GM19099 (cell line): ENCODE measurements around the gene TMEM9.

Experiments
- POLR2A ChIP-seq: IDR thresholded peaks from 3 replicates; pipeline ENCODE4 v1.6.1; 2011; ENCODE audit warnings: low read depth; ENCODE audit not compliant: insufficient read length; ENCODE audit errors: extremely low read depth

TMEM9 gene

GRCh38 chr1:201181323-201181722 is 27.0 kb upstream of the TMEM9 start:
- TF ChIP-seq POLR2A: no peak

DNA sequence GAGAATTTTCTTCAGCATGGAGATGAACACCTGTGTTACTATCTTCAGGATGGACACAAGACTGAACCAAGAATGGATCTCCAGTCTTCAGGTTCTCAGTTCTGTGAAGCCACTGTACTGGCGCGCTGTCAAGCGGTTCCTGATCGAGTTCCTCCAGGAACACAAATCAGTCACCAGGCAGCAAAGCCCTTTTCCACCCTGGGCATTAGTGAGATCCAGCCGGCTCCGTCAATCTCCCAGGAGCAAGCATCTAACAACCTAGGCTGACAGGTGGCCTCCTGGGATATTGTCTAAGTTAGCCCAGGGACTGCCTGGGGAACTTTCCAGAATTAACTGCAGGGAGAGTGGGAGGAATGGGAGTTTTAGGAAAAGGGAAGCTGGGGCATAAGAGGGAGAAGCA is 26.6 kb upstream of the TMEM9 start:
- no peak for TF ChIP-seq POLR2A

DNA sequence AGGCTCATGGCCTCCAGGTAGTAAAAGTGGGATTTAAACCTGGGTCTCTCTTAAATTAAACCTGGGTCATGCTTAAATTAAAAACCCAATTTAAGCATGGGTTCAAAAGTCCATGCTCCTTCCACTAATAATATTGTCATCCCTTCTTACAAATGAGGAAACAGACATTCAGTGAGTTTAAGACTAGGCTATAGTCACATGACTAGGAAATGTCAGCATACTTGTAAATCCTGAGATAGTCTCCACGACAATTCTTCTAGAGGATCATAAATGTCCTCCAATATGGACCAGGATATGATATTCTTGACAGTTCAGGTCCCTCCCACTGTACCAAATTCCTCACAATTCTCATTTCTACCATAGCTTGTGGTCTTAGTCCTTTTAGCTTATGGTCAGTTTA is 25.9 kb upstream of the TMEM9 start:
- TF ChIP-seq POLR2A: no peak

DNA sequence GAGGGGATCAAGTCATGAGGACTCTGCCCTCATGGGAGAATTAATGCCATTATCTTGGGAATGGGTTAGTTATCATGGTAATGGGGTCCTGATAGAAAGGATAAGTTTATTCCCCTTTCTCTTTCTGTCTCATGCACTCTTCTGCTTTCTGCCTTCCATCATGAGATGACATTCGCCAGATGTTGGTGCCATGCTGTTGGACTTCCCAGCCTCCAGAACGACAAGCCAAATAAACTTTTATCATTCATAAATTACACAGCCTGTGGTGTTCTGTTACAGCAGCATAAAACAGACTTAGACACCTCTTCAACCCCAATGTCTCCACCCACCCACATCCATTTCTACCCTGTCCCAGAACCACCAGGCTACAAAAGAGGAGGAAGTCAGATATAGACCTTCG is 24.4 kb upstream of the TMEM9 start:
- no peak for TF ChIP-seq POLR2A

DNA sequence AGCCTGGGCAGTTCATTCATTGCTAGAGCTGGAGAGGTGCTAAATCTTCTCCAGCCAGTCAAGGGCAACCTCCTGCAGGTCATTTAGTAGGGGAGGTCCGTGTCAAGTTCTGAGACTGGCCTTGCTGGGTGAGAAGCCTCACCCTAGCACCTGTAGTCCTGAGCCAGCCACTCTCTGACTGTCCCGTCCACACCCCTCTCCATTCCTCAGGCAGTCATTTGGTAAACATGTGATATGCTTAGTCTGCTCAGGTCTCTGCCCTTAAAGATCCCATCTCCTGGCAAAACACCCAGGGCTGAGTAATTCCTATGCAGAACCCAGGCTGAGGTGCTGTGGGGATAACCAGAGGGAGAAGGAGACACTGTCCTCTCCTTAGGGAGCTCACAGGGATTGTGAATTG is 22.7 kb upstream of the TMEM9 start:
- TF ChIP-seq POLR2A: no peak

GRCh38 chr1:201175820-201176500 is 21.7 kb upstream of the TMEM9 start:
- no peak for TF ChIP-seq POLR2A

DNA sequence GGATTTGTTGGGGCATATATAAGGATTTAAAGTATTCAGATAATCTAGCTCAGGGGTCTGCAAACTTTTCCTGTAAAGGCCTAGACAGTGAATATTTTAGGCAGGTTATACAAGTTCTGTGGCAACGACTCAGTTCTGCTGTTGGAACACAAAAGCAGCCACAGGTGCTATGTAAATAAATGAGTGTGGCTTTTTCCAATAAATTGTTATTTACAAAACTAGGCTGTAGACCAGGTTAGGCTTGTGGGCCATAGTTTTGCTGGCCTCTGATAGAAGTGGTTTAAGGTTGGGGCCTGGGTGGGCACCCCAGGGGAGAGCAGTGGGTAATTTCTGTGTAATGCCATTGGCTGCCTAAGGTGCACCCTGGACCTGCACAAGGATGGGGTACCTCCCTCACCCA is 19.5 kb upstream of the TMEM9 start:
- TF ChIP-seq POLR2A: no peak

DNA sequence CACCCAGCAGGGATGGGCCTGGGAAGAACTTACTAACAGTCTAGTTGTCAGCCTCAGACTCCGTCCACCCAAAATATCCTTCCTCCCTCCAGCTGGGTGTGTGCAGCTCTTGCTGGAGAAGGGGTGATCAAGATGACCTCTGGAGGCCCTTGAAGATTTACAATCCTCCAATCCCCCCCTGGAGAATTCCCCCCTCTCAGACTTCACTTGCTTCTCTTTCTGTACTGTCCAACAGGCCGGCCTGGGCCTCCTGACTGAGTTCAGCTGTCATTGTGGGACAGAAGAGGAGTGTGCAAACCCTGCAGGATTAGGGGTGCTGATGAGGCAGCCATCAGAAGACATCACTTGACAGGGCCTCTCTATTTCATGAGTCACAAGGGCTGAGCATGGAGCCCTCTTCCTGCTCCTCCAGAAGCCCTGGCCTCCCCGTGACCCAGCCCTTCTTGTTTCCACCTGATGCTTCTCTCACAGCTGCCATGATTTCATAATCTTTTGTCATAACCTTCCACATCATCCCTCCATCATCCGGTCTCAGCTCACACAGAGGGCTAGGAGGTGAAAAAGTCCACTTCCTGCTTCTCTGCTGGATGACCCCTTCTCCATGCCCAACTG is 18.8 kb upstream of the TMEM9 start:
- TF ChIP-seq POLR2A: no peak

GRCh38 chr1:201172326-201172725 is 18.1 kb upstream of the TMEM9 start:
- no peak for TF ChIP-seq POLR2A

DNA sequence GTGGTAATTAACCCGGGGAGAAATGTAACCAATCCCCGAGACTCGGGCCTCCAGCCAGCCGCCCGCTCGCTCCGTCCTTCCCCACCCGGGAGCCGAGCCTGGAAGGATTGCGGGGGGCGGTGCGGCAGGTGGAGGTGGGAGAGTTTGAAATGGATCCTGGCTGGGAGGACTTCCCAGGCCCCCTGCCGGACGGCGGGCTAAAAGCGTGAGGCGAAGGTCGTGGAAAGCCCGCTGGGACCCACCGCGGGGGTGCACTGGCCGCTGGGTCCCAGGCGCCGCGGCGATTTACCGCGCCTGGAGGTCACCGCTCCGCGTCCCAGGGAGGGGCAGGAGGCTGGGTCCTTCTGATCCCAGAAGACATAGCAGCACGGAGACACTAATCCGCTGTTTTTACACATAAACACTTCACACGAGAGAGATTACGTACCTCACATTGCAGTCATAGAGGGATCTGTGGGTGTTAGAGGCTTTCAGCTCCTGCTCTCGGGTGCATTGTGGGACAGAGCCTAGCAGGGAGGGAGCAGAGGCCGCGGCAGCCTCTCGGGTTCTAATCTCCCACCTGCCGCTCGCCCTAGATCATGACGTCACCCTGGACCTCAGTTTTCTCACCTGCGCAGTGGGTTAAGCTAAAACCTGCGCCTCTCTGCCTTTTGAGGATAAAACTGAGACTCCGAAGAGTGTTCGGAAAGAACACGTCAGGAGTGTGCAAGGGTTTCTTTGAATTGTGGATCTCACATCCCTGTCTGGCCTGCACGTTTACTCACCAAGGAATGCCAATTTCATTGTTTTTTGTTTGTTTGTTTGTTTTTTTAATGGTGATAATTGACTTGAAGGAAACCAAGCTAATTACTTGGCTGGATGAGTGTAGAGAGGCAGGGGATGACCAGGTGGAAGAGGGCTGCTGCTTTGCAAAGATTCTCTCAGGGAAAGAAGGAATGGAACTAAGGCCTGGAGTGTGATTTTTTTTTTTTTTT is 17.1 kb upstream of the TMEM9 start:
- no peak for TF ChIP-seq POLR2A

DNA sequence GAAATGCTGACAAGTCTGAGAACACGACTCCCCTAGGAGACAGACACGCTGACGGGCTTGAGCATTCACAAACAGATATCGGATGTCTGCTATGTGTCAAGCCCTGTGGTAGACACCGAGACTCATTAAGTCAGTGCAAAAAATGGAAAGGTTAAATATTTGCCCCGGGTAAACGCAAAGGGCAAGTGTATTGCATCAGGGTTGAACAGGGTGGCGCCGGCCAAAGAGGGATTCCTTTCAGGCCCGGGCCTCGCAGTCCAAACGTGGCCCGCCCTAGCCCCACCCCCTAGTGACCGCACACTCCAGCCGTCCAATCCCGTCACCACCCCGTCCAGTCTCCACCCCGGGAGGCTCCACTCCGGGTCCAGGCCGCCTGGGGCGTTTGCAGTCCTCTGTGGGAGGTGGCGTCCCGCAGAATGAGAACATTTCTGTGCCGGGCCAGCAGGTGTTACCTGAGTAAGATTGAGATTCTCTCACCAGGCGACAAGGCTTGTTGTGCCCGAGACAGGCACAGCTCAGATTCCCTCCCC is 16.3 kb upstream of the TMEM9 start:
- TF ChIP-seq POLR2A: peak; percentile 70

DNA sequence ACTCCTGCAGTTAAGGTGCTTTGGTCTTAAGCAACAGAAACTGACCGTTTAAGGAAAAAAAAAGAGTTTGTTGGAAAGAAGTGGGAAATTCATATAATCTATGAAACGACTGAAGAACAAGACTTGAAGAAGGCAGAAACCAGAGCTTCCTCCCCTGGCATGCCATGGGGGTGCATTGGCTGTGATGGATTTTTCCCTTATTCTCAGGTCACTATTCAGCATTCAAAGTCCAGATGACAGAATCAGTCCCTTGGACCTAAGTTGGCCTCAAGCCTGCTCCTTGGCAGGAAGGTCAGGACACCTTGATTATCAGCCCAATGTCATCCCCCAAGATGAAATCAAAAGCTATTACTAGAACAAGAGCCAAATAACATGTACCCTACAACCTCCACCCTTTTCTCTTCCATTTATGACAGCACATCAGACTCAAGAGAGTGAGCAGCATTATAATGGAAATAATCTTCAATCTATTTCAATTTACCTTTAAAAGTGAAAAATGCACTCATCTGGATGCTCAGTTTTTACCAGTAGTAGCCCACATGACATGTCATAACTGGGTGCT is 15.8 kb upstream of the TMEM9 start:
- no peak for TF ChIP-seq POLR2A

GRCh38 chr1:201169203-201169602 is 14.9 kb upstream of the TMEM9 start:
- TF ChIP-seq POLR2A: no peak

- no peak for TF ChIP-seq POLR2A
These were observed 13.0 kb upstream of the TMEM9 start for GRCh38 chr1:201167041-201167991.
